ENCODE results near the gene LMBR1.
A peak's percentile ranks its signal among the peaks of the same experiment; 100 is the strongest.

LMBR1 gene

DNA sequence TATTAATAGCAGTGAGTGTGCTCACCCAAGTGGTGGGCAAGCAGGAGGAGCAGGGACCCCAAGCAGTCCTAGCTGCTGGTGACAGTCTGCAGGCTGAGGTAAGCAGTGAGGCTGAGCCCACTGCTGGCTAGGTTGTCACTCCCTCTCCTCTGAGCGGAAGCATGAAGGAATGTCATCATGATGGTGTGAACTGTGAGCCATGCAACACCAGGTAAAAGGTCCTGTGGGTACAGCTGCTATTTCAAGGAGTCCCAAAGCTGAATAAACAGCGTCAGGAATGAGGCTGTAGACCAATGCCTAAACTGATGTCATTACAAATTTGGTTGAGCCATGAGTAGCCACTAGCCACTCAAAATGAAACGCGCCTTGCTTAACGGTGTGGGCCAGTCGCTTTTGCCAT, 126.3 kb downstream of the LMBR1 start:
- no peaks in the 10 kb centered on the region for H3K27me3 ChIP-seq (ENCODE audit: insufficient read depth, insufficient read length)
- DNase-seq (ENCODE audit: low read depth, low spot score), result no peak
- H3K4me1 ChIP-seq (ENCODE audit: insufficient read depth, insufficient read length), result peaks cover 2% of the 10 kb centered on the region
- no peak overlapping the region for H3K4me3 ChIP-seq (ENCODE audit: insufficient read length, low read depth)
- no peak for TF ChIP-seq ZNF274 (IDR thresholded peaks at IDR 0.05; ENCODE audit: low read depth, low read length)
- TF ChIP-seq YY1 (IDR thresholded peaks at IDR 0.05; ENCODE audit: insufficient read depth, insufficient read length), result no peak
- TF ChIP-seq SUZ12 (IDR thresholded peaks at IDR 0.05; ENCODE audit: extremely low read depth, insufficient read depth, insufficient read length), result no peak
- peaks cover 3% of the 10 kb centered on the region for H3K36me3 ChIP-seq (ENCODE audit: insufficient read depth, insufficient read length, low read length)
- H3K9ac ChIP-seq (ENCODE audit: insufficient read length, low read depth), result no peak overlapping the region
- H3K9me3 ChIP-seq (ENCODE audit: insufficient read depth, low read length), result no peaks in the 10 kb centered on the region

DNA sequence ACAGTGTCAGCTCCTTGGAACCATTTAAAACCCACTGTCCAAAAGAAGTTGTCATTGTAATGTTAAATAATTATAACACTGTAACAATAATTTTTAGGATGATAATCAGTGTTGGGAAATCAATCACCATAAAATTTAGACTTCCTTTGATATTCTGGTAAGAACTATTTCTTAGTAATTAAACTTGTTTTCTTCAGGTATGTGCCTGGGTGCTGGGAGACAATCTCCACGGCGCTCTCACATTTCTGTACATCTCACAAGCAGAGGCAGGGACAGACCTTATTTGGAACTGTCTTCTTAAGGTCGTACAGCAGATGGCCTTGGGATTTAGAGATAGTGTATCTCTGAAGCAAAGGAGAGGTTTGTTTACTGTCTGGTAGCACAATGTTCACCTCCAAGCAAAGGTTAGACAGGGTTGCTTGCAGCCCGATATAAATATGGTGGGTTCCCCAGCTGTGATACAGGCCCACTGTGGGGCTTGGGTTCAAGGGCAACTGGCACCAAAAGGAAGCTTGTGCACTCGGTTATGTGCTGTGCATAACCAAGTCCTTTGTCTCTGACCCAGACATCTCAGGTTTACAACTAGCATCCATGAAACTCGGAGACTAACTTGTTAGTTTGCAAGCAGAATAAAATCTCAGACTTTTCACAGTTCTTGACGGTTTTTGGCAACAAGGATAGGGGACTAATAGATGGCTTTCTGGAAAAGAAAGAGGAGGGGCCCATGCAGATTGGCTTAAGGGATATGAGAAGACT, 126.9 kb downstream of the LMBR1 start:
- H3K36me3 ChIP-seq (ENCODE audit: insufficient read depth, insufficient read length, low read length), result peaks cover 3% of the 10 kb centered on the region
- peaks cover 2% of the 10 kb centered on the region for H3K4me1 ChIP-seq (ENCODE audit: insufficient read depth, insufficient read length)
- DNase-seq (ENCODE audit: low read depth, low spot score), result no peak

DNA sequence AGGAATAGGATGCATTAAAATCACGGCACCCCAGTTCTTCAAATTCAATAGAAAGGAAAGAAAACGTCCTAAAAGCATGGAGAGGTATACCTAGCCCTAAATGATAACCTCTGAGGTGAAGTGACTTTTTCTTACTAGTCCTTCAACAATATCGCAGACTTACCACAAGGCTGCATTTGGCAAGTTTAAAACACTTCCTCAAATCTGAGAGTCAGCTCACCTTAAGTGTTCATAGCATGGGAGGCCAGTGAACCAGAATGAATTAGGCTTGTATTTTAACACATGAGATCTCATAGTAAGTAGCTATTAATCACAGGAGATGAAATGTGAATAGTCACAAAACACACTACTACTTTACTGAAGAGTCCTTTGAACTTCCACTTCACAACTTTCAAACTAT, 128.2 kb downstream of the LMBR1 start:
- no peak for TF ChIP-seq ZNF274 (IDR thresholded peaks at IDR 0.05; ENCODE audit: low read depth, low read length)
- TF ChIP-seq YY1 (IDR thresholded peaks at IDR 0.05; ENCODE audit: insufficient read depth, insufficient read length), result no peak
- no peak for TF ChIP-seq SUZ12 (IDR thresholded peaks at IDR 0.05; ENCODE audit: extremely low read depth, insufficient read depth, insufficient read length)
- Histone ChIP-seq H3K9ac (ENCODE audit: insufficient read length, low read depth) (no peak overlapping the region), H3K9me3 (ENCODE audit: insufficient read depth, low read length) (peaks cover 6% of the 10 kb centered on the region; the same call in 1 of the 2 replicates), H3K4me1 (ENCODE audit: insufficient read depth, insufficient read length) (peaks cover 2% of the 10 kb centered on the region), H3K27me3 (ENCODE audit: insufficient read depth, insufficient read length) (no peaks in the 10 kb centered on the region), H3K4me3 (ENCODE audit: insufficient read length, low read depth) (no peak overlapping the region), H3K36me3 (ENCODE audit: insufficient read depth, insufficient read length, low read length) (peaks cover 6% of the 10 kb centered on the region)
- DNase-seq (ENCODE audit: low read depth, low spot score), result no peak

More for the DNA sequence above, 126.9 kb downstream of the LMBR1 start:
- Histone ChIP-seq H3K9me3 (ENCODE audit: insufficient read depth, low read length) (no peaks in the 10 kb centered on the region), H3K4me3 (ENCODE audit: insufficient read length, low read depth) (no peak overlapping the region), H3K27me3 (ENCODE audit: insufficient read depth, insufficient read length) (no peaks in the 10 kb centered on the region), H3K9ac (ENCODE audit: insufficient read length, low read depth) (no peak overlapping the region)
- TF ChIP-seq ZNF274 (IDR thresholded peaks at IDR 0.05; ENCODE audit: low read depth, low read length), result no peak
- TF ChIP-seq SUZ12 (IDR thresholded peaks at IDR 0.05; ENCODE audit: extremely low read depth, insufficient read depth, insufficient read length), result no peak
- no peak for TF ChIP-seq YY1 (IDR thresholded peaks at IDR 0.05; ENCODE audit: insufficient read depth, insufficient read length)

DNA sequence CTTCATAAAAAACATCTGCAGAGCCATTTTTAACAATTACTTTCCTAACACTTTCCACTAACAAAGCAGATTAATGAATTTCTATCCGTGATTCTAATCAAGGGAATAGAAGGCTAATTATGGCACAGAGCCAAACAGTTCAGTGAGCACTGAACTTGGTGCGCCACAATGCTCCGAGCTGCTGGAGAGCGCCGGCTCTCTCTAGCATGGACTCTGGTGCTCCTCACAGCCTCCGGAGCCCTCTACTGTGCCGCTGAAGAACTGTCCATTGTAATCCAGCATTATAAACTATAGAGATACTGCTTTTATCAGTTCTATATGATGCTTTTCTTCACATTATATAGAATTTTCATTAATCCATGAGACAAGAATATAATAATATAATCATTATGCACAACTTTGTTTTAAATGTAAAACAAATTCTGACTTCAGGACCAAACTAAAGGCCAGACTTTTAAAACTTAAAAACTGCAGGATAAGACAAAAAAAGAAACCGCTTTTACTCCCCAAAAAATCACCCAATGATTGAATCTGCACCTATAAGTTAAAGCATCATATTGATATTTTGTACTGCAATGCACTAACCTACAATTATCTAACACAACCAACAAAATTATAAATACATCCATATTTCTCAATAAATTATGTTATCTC, 128.8 kb downstream of the LMBR1 start:
- Histone ChIP-seq H3K9me3 (ENCODE audit: insufficient read depth, low read length) (peaks cover 12% of the 10 kb centered on the region; the same call in 1 of the 2 replicates), H3K4me1 (ENCODE audit: insufficient read depth, insufficient read length) (peaks cover 2% of the 10 kb centered on the region), H3K9ac (ENCODE audit: insufficient read length, low read depth) (no peak overlapping the region), H3K4me3 (ENCODE audit: insufficient read length, low read depth) (no peak overlapping the region), H3K36me3 (ENCODE audit: insufficient read depth, insufficient read length, low read length) (peaks cover 6% of the 10 kb centered on the region), H3K27me3 (ENCODE audit: insufficient read depth, insufficient read length) (no peaks in the 10 kb centered on the region)
- TF ChIP-seq YY1 (IDR thresholded peaks at IDR 0.05; ENCODE audit: insufficient read depth, insufficient read length), result no peak
- no peak for TF ChIP-seq SUZ12 (IDR thresholded peaks at IDR 0.05; ENCODE audit: extremely low read depth, insufficient read depth, insufficient read length)
- TF ChIP-seq ZNF274 (IDR thresholded peaks at IDR 0.05; ENCODE audit: low read depth, low read length), result no peak
- peak; percentile 30 for DNase-seq (ENCODE audit: low read depth, low spot score)

DNA sequence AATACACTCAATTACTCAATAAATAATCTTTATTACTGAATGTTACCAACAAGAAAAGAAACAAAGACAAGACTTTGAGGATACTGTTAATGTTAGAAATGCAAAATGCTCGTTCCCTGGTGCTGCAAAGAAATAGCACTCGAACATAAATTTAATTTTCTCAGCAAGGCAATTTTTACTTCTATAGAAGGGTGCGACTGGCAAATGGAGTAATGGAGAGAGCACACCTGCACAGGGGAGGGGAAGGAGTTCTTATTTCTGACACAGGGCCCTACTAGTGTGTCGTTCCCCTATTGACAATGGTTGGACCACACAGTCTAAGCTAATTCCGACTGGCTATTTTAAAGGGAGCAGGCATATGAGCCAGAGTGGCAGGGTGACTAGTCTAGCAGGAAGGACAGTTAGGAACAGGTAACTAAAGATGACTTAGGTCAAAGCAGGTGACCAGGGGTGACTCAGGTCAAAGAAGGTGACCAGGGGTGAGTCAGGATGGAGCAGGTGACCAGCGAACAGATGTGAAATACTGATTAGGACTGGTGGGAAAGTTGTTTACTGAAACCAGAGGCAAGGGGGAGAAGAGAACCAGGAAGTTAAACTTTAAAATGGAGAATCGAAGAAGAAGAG, 133.3 kb downstream of the LMBR1 start:
- Histone ChIP-seq H3K4me1 (ENCODE audit: insufficient read depth, insufficient read length) (no peaks in the 10 kb centered on the region), H3K9ac (ENCODE audit: insufficient read length, low read depth) (no peak overlapping the region)

DNA sequence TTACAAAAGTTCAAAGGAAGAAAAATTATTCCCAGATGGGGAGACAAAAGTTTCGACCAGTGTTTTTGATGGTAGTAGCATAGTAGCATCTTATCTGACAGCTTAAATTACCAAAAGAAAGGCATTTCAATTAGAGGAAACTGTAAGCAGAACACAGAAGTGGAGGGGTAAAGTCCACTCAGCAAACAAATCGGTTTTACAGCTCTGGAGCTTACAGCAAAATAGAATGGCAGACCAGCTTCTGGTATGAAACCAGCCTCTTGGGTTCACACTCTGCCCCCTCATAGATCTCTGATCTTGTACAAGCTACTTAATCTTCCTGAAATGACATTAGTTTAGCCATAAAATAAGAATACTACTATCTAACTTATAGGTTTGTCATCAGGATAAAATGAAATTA, 133.8 kb downstream of the LMBR1 start:
- Histone ChIP-seq H3K9ac (ENCODE audit: insufficient read length, low read depth) (no peak overlapping the region), H3K4me3 (ENCODE audit: insufficient read length, low read depth) (no peak overlapping the region), H3K36me3 (ENCODE audit: insufficient read depth, insufficient read length, low read length) (peaks cover 14% of the 10 kb centered on the region), H3K4me1 (ENCODE audit: insufficient read depth, insufficient read length) (no peaks in the 10 kb centered on the region), H3K27me3 (ENCODE audit: insufficient read depth, insufficient read length) (no peaks in the 10 kb centered on the region), H3K9me3 (ENCODE audit: insufficient read depth, low read length) (peaks cover 16% of the 10 kb centered on the region; the same call in 1 of the 2 replicates)
- TF ChIP-seq ZNF274 (IDR thresholded peaks at IDR 0.05; ENCODE audit: low read depth, low read length) (no peak), YY1 (IDR thresholded peaks at IDR 0.05; ENCODE audit: insufficient read depth, insufficient read length) (no peak), SUZ12 (IDR thresholded peaks at IDR 0.05; ENCODE audit: extremely low read depth, insufficient read depth, insufficient read length) (no peak)
- no peak for DNase-seq (ENCODE audit: low read depth, low spot score)

More for the DNA sequence above, 133.3 kb downstream of the LMBR1 start:
- Histone ChIP-seq H3K4me3 (ENCODE audit: insufficient read length, low read depth) (no peak overlapping the region), H3K36me3 (ENCODE audit: insufficient read depth, insufficient read length, low read length) (peaks cover 14% of the 10 kb centered on the region), H3K27me3 (ENCODE audit: insufficient read depth, insufficient read length) (no peaks in the 10 kb centered on the region), H3K9me3 (ENCODE audit: insufficient read depth, low read length) (peaks cover 16% of the 10 kb centered on the region; the same call in 1 of the 2 replicates)
- no peak for TF ChIP-seq ZNF274 (IDR thresholded peaks at IDR 0.05; ENCODE audit: low read depth, low read length)
- TF ChIP-seq SUZ12 (IDR thresholded peaks at IDR 0.05; ENCODE audit: extremely low read depth, insufficient read depth, insufficient read length), result no peak
- no peak for TF ChIP-seq YY1 (IDR thresholded peaks at IDR 0.05; ENCODE audit: insufficient read depth, insufficient read length)
- DNase-seq (ENCODE audit: low read depth, low spot score), result no peak

DNA sequence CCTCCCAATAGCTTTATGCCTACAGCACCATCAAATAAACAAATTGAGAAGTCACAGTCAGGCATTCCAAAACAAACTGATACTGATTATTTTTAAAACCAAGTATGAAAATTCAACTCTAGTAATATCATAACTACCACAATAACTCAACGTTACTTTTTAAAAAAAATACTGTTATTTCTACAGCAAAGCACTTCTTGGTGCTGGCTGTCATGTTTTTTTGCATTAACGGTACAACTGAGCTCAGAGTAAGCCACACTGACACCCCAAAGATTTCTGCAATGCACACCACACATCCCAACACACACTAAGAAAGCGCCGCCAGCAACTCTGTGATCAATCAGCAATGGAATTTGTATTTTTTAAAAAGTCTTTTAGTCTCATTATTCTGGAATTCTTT, 138.8 kb downstream of the LMBR1 start:
- TF ChIP-seq YY1 (IDR thresholded peaks at IDR 0.05; ENCODE audit: insufficient read depth, insufficient read length) (no peak), SUZ12 (IDR thresholded peaks at IDR 0.05; ENCODE audit: extremely low read depth, insufficient read depth, insufficient read length) (no peak), ZNF274 (IDR thresholded peaks at IDR 0.05; ENCODE audit: low read depth, low read length) (no peak)
- Histone ChIP-seq H3K27me3 (ENCODE audit: insufficient read depth, insufficient read length) (no peaks in the 10 kb centered on the region), H3K4me3 (ENCODE audit: insufficient read length, low read depth) (no peak overlapping the region), H3K4me1 (ENCODE audit: insufficient read depth, insufficient read length) (no peaks in the 10 kb centered on the region), H3K9ac (ENCODE audit: insufficient read length, low read depth) (no peak overlapping the region), H3K9me3 (ENCODE audit: insufficient read depth, low read length) (peaks cover 5% of the 10 kb centered on the region; the same call in 1 of the 2 replicates), H3K36me3 (ENCODE audit: insufficient read depth, insufficient read length, low read length) (peaks cover 13% of the 10 kb centered on the region)
- no peak for DNase-seq (ENCODE audit: low read depth, low spot score)

All from NT2/D1 (cell line).